ENCODE data around the gene WDR87. TPM values are rescaled to one million over a fixed set of nuclear protein-coding genes. Genes with fewer than 3 reads are reported as not detected.

WDR87 gene
- total and polyA plus RNA-seq, 2 of the 8 experiments (the other 6 are each of a cell fraction or from before 2014, with no cell fraction given): not detected

GRCh38 chr19:37899453-37899852 lies 6.9 kb downstream of the WDR87 start (continued):
- TF ChIP-seq CHD7 (IDR thresholded peaks at IDR 0.05; ENCODE audit: insufficient replicate concordance, low read length) (no peak), KDM4A (IDR thresholded peaks at IDR 0.05; ENCODE audit: low read depth, low read length, severe bottlenecking) (no peak), HDAC6 (IDR thresholded peaks at IDR 0.05; ENCODE audit: low read depth, low read length) (no peak), SAP30 (IDR thresholded peaks at IDR 0.05; ENCODE audit: insufficient read depth, insufficient replicate concordance, low read length) (no peak), GTF2F1 (IDR thresholded peaks at IDR 0.05; ENCODE audit: borderline replicate concordance, low read depth, low read length) (no peak), CTCF (IDR thresholded peaks at IDR 0.05; ENCODE audit: control extremely low read depth in 1 of 3, insufficient read depth in 1 of 3, low read depth in 1 of 3, low read length in 3 of 3) (no peak), KDM1A (IDR thresholded peaks at IDR 0.05; ENCODE audit: borderline replicate concordance, low read length) (no peak), SUZ12 (IDR thresholded peaks at IDR 0.05; ENCODE audit: low read length) (no peak), CHD2 (IDR thresholded peaks at IDR 0.05; ENCODE audit: low read length) (no peak)

All from H1 (cell line).